HepG2 (cell line): ENCODE measurements around the gene STRIT1.

Experiments used
- ARNTL ChIP-seq: sonication (generic); formaldehyde crosslinking; IDR thresholded peaks from 2 replicates; pipeline ENCODE4 v1.4.0; 2020; ENCODE audit warnings: mild to moderate bottlenecking, missing genetic modification reagents
- ASH2L ChIP-seq: fragments of 300-600, 200-600 bp; sonication (generic); IDR thresholded peaks from 2 replicates; pipeline ENCODE4 v1.7.0; 2017; ENCODE audit warnings: low read depth, mild to moderate bottlenecking, moderate library complexity, mixed read lengths, low read length; ENCODE audit not compliant: insufficient read length
- CEBPB ChIP-seq: IDR thresholded peaks from 2 replicates; pipeline ENCODE4 v1.6.1; 2011; ENCODE audit warnings: low read depth, low read length, improper control_type of control experiment, borderline replicate concordance
- ELF4 ChIP-seq: sonication (generic); formaldehyde crosslinking; IDR thresholded peaks from 2 replicates; pipeline ENCODE4 v1.5.0; 2020; ENCODE audit warnings: missing genetic modification reagents, mild to moderate bottlenecking, moderate library complexity, borderline replicate concordance
- EP300 ChIP-seq, 3 experiments: sonication (generic) in 1 of 3; formaldehyde crosslinking in 1 of 3; IDR thresholded peaks; 2 replicates each; pipeline versions ENCODE4 v1.5.1 to v1.6.1; 2011 to 2020; ENCODE audit warnings: low read depth in 2 of 3, low read length in 2 of 3, borderline replicate concordance in 1 of 3, improper control_type of control experiment in 1 of 3, mild to moderate bottlenecking in 1 of 3, missing genetic modification reagents in 1 of 3, moderate library complexity in 1 of 3
- EZH2 ChIP-seq: conservative IDR thresholded peaks from 2 replicates; pipeline ENCODE4 v1.6.1; 2012; ENCODE audit warnings: mild to moderate bottlenecking, low read depth, low read length, moderate library complexity
- KDM3A ChIP-seq: IDR thresholded peaks from 2 replicates; pipeline ENCODE4 v1.6.1; 2018; ENCODE audit warnings: low read depth, missing compliant biosample characterization
- RARA ChIP-seq: IDR thresholded peaks from 2 replicates; pipeline ENCODE4 v1.6.1; 2016; ENCODE audit warnings: missing genetic modification reagents, missing compliant biosample characterization
- SSRP1 ChIP-seq: IDR thresholded peaks from 2 replicates; pipeline ENCODE4 v1.6.1; 2016; ENCODE audit warnings: control low read depth
- TAF1 ChIP-seq: sonication (generic); formaldehyde crosslinking; IDR thresholded peaks from 2 replicates; pipeline ENCODE4 v1.4.0; 2020; ENCODE audit warnings: missing genetic modification reagents
- ZNF383 ChIP-seq: sonication (generic); formaldehyde crosslinking; IDR thresholded peaks from 2 replicates; pipeline ENCODE4 v1.4.0; 2020; ENCODE audit warnings: missing genetic modification reagents, mild to moderate bottlenecking, borderline replicate concordance
- ZNF484 ChIP-seq: sonication (generic); formaldehyde crosslinking; IDR thresholded peaks from 2 replicates; pipeline ENCODE4 v1.5.1; 2020; ENCODE audit warnings: mild to moderate bottlenecking, low read depth, missing genetic modification reagents, borderline replicate concordance
- TF ChIP-seq, protein P1 (sequence below): sonication (generic); formaldehyde crosslinking; IDR thresholded peaks from 2 replicates; pipeline ENCODE4 v1.5.0; 2020; ENCODE audit warnings: mild to moderate bottlenecking, missing genetic modification reagents, moderate library complexity
- TF ChIP-seq, protein P2 (sequence below): IDR thresholded peaks from 2 replicates; pipeline ENCODE4 v1.6.1; 2012; ENCODE audit warnings: inconsistent platforms

DNA sequence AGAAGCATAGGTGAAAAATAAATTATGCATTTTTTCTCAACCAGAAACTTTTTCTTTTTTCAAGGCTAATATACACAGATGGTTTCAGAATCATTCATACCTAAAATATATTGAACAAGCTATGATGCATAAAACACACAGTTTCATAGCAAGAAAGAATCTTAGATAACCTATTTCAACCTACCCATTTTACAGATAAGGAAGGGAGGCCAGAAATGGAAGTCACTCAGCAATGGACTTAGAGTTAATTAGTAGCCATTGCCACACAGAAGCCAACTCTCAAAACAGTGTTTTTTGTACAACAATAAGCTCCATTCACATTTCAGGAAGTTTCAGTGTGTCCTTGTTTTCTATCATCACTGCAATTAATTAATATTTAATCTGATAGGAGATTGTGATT lies 27.5 kb upstream of the STRIT1 start:
- TF ChIP-seq, protein P1, sequence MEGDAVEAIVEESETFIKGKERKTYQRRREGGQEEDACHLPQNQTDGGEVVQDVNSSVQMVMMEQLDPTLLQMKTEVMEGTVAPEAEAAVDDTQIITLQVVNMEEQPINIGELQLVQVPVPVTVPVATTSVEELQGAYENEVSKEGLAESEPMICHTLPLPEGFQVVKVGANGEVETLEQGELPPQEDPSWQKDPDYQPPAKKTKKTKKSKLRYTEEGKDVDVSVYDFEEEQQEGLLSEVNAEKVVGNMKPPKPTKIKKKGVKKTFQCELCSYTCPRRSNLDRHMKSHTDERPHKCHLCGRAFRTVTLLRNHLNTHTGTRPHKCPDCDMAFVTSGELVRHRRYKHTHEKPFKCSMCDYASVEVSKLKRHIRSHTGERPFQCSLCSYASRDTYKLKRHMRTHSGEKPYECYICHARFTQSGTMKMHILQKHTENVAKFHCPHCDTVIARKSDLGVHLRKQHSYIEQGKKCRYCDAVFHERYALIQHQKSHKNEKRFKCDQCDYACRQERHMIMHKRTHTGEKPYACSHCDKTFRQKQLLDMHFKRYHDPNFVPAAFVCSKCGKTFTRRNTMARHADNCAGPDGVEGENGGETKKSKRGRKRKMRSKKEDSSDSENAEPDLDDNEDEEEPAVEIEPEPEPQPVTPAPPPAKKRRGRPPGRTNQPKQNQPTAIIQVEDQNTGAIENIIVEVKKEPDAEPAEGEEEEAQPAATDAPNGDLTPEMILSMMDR (CRISPR knock-in tag), result no peak
- TF ChIP-seq KDM3A (CRISPR knock-in tag) (no peak), ZNF383 (no peak), ELF4 (no peak), CEBPB (no peak), ZNF484 (no peak), SSRP1 (CRISPR knock-in tag) (no peak), RARA (CRISPR knock-in tag) (no peak), EZH2 (no peak), TAF1 (CRISPR knock-in tag) (no peak), ARNTL (CRISPR knock-in tag) (no peak), EP300 (IDR thresholded peaks at IDR 0.05; ENCODE audit: low read depth in 2 of 2, low read length in 2 of 2) (no peak), EP300 (CRISPR knock-in tag; IDR thresholded peaks at IDR 0.05; ENCODE audit: borderline replicate concordance) (no peak), ASH2L (no peak)
- TF ChIP-seq, protein P2, sequence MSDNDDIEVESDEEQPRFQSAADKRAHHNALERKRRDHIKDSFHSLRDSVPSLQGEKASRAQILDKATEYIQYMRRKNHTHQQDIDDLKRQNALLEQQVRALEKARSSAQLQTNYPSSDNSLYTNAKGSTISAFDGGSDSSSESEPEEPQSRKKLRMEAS, result no peak
